Measurements from ENCODE around the gene CD163L1. TPM values are rescaled to one million over a fixed set of nuclear protein-coding genes. Genes with fewer than 3 reads are reported as not detected.

CD163L1 gene
- polyA plus RNA-seq, 3 donors = 1.0 to 1.2 (median 1.1) TPM

DNA sequence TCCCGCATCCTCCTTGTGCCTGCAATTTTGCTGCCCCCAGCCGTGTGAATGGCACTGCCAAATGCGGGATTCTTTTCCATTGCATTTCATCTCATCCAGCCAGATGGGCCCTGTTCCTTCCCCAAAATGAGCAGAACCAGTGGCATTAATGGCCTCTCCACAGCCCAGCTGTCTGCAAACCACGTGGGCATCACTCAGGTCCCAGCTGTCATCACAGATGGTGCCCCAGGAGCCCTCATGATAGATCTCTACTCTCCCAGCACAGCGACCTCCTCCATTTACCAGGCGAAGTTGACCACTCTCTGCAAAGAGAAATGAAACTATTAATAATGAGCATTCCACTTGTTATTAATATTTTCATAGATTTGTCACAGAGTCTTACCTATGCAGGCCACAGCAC is 42.6 kb upstream of the CD163L1 start:
- 100% methylated on average over 2 of the region's 6 CpGs for WGBS (ENCODE audit: insufficient coverage)
- no peaks in the 10 kb centered on the region for H3K9me3 ChIP-seq (replicated peaks in 1 of 2; ENCODE audit: control insufficient read depth in 1 of 2, insufficient read depth in 1 of 2, low read length in 2 of 2)
- no peak overlapping the region for H2AFZ ChIP-seq (ENCODE audit: insufficient read depth, low read depth, low read length, poor library complexity, severe bottlenecking)
- peaks cover 61 to 91% of the 10 kb centered on the region in 2 donors for H3K36me3 ChIP-seq (replicated peaks in 1 of 2; ENCODE audit: control insufficient read depth in 1 of 2, insufficient read depth in 2 of 2, low read length in 2 of 2)
- H4K20me1 ChIP-seq (ENCODE audit: insufficient read depth, low read length) = peaks cover 19% of the 10 kb centered on the region
- peaks cover 12% of the 10 kb centered on the region for H3K4me1 Mint-ChIP-seq
- peaks cover 78 to 83% of the 10 kb centered on the region in 2 donors for H3K36me3 Mint-ChIP-seq
- intact Hi-C loops (cut with micrococcal nuclease) = no loop called here
- no peak overlapping the region for H3K4me3 ChIP-seq (replicated peaks in 1 of 3; ENCODE audit: low read depth in 2 of 3, low read length in 3 of 3)
- no peak overlapping the region for H3K4me2 ChIP-seq (replicated peaks; ENCODE audit: extremely low read depth, low read length, poor library complexity, severe bottlenecking)
- no peak overlapping the region for H3K27ac ChIP-seq (ENCODE audit: low read depth in 1 of 2, low read length in 2 of 2)
- no peaks in the 10 kb centered on the region for H3K4me1 ChIP-seq (ENCODE audit: control insufficient read depth in 1 of 2, insufficient read depth in 2 of 2, low read length in 2 of 2)
- H3K9ac ChIP-seq (ENCODE audit: insufficient read depth, low read length, poor library complexity, severe bottlenecking) = no peak overlapping the region
- H3K27me3 Mint-ChIP-seq (ENCODE audit: low read depth in 3 of 3) = peaks cover 0 to 3% (median 2%) of the 10 kb centered on the region in 3 donors
- no peak for DNase-seq
- no peaks in the 10 kb centered on the region for H3K27me3 ChIP-seq (ENCODE audit: control insufficient read depth in 2 of 2, insufficient read depth in 2 of 2, low read length in 2 of 2)
- H3K9me3 Mint-ChIP-seq = peaks cover 0 to 3% (median 0%) of the 10 kb centered on the region in 7 donors
- H3K79me2 ChIP-seq (ENCODE audit: insufficient read depth, low read length) = no peaks in the 10 kb centered on the region
- H3K27ac Mint-ChIP-seq = peak overlapping the region in 2 of 7 donors; percentile 12 to 31
- no peak overlapping the region for H3K4me3 Mint-ChIP-seq
- TF ChIP-seq, protein P1, sequence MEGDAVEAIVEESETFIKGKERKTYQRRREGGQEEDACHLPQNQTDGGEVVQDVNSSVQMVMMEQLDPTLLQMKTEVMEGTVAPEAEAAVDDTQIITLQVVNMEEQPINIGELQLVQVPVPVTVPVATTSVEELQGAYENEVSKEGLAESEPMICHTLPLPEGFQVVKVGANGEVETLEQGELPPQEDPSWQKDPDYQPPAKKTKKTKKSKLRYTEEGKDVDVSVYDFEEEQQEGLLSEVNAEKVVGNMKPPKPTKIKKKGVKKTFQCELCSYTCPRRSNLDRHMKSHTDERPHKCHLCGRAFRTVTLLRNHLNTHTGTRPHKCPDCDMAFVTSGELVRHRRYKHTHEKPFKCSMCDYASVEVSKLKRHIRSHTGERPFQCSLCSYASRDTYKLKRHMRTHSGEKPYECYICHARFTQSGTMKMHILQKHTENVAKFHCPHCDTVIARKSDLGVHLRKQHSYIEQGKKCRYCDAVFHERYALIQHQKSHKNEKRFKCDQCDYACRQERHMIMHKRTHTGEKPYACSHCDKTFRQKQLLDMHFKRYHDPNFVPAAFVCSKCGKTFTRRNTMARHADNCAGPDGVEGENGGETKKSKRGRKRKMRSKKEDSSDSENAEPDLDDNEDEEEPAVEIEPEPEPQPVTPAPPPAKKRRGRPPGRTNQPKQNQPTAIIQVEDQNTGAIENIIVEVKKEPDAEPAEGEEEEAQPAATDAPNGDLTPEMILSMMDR (IDR thresholded peaks at IDR 0.05) = no peak

DNA sequence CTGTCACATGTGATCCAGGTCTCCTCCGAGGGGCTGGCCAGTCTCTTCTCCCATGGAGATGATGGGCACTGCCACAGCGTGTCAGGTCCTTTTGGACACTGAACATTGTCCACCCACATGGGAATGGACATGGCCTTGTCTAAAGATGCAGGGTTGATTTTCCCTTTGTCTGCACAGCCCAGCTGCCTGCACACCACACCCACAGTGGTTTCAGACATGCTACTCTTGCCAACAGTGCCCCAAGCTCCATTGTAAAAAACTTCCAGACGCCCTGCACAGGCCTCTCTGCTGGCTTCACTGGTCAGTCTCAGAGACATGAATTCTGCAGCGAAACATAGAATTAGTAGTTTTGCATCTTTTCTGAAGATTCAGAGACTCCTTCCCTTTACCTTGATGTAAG is 41.1 kb upstream of the CD163L1 start:
- Mint-ChIP-seq H3K4me1 (peaks cover 9% of the 10 kb centered on the region), H3K4me3 (no peak overlapping the region), H3K9me3 (peaks cover 0 to 3% (median 0%) of the 10 kb centered on the region in 7 donors), H3K36me3 (peaks cover 86 to 87% of the 10 kb centered on the region in 2 donors), H3K27ac (no peak overlapping the region), H3K27me3 (ENCODE audit: low read depth in 3 of 3) (peaks cover 0 to 3% (median 2%) of the 10 kb centered on the region in 3 donors)
- Histone ChIP-seq H3K9ac (ENCODE audit: insufficient read depth, low read length, poor library complexity, severe bottlenecking) (no peak overlapping the region), H2AFZ (ENCODE audit: insufficient read depth, low read depth, low read length, poor library complexity, severe bottlenecking) (no peak overlapping the region), H3K4me1 (ENCODE audit: control insufficient read depth in 1 of 2, insufficient read depth in 2 of 2, low read length in 2 of 2) (no peaks in the 10 kb centered on the region), H3K27ac (ENCODE audit: low read depth in 1 of 2, low read length in 2 of 2) (no peak overlapping the region), H3K27me3 (ENCODE audit: control insufficient read depth in 2 of 2, insufficient read depth in 2 of 2, low read length in 2 of 2) (no peaks in the 10 kb centered on the region), H3K9me3 (replicated peaks in 1 of 2; ENCODE audit: control insufficient read depth in 1 of 2, insufficient read depth in 1 of 2, low read length in 2 of 2) (no peaks in the 10 kb centered on the region), H3K4me3 (replicated peaks in 1 of 3; ENCODE audit: low read depth in 2 of 3, low read length in 3 of 3) (no peak overlapping the region), H3K79me2 (ENCODE audit: insufficient read depth, low read length) (no peaks in the 10 kb centered on the region), H3K4me2 (replicated peaks; ENCODE audit: extremely low read depth, low read length, poor library complexity, severe bottlenecking) (no peak overlapping the region), H4K20me1 (ENCODE audit: insufficient read depth, low read length) (peaks cover 21% of the 10 kb centered on the region), H3K36me3 (replicated peaks in 1 of 2; ENCODE audit: control insufficient read depth in 1 of 2, insufficient read depth in 2 of 2, low read length in 2 of 2) (peaks cover 73 to 93% of the 10 kb centered on the region in 2 donors)
- intact Hi-C loops (cut with micrococcal nuclease) = no loop called here
- TF ChIP-seq, protein P1 (IDR thresholded peaks at IDR 0.05) = no peak
- no CpG with 5 or more reads among the region's 4 CpGs for WGBS (ENCODE audit: insufficient coverage)
- DNase-seq = no peak

Data from CD14-positive monocyte (primary cell).